Activated naive CD8-positive, alpha-beta T cell treated with anti-CD3 and anti-CD28 coated beads, Interleukin-2, amount 50 U/mL, for 16 hours (primary cell): ENCODE measurements around the gene MRC1.

ENCODE experiments used
- DNase-seq: peaks from one replicate; pipeline ENCODE4 v3.0.0-alpha.2; 2020; ENCODE audit warnings: low read depth, low spot score

The MRC1 gene

DNA sequence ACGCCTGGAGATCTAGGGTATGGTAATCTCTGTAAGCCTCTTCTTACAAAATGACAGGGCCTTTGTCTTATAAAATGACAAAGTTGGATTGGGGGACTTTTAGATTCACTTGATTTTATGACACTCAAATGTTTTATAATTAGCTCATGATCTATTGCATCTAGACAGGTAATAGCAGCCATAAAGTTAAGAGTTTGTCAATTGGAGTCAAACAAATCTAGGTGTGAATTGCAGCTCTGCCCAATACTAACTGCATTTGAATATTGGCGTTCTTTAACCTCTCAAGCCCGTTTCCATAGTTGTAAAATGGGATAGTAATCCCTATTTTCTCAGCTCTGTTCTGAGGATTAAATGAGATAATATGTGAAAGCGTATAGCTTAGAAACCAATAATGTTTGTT is 14.1 kb upstream of the MRC1 start:
- DNase-seq = no peak

DNA sequence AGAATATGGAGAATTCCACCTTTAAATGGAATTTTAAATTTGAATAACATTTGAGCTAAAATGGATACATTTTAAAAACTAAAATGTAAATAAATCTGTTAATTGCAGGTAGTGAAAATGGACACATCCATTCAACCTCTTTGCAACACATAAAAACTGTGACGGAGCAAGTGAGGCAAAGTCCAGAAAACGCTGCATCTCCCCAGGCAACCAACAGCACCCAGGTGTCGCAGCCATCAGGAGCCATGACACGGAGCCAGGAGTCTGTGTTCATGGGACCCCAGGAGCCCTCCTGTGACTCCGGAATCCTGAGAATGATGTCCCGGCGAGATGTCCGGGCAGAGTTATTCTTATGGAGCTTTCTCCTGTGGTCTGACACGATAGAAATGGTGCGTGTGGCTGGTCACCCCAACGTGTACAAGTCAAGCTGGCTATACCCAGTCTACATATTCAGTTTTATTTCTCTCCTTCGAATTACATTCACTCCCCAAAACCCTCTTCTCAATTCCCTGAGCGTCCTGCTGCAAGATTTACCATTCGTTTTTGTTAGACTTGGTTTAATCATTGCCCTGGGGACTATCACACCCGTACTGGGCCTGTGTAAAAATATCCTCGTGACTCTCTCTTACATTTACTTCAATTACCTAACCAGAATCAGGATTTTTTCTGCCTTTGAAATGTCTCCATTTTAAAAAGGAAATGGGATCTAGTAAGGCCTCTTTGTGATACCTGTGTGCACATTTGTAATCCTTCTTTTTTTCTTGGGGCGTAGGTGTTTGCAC is 13.1 kb upstream of the MRC1 start:
- no peak for DNase-seq

DNA sequence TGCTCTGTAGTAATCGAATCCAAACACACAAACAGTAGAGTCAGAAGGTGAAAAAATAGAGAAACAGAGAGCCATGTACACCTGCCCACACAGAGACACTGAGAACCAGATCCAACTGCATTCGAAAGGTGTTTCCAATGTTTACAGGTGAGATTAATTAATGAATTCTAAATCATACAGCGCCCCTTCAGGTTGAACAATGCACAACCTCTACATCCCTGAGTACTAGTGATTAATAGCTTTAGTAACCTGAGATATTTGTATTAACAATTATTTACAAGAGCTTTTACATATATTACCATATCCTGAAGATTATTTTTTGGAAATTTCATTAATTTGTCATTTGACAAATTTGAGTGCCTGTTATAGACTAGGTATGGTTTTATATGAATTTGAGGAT is 7.6 kb upstream of the MRC1 start:
- no peak for DNase-seq

DNA sequence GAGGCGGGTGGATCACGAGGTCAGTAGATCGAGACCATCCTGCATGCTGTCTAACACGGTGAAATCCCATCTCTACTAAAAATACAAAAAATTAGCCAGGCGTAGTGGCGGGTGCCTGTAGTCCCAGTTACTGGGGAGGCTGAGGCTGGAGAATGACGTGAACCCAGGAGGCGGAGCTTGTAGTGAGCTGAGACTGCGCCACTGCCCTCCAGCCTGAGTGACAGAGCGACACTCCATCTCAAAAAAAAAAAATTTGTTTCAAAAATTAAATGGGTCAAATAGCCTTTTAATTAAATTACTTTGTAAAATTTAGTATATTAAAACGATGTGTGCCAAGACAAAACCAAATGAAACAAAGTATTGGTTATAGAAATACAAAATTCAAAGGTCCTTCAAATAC is 6.8 kb upstream of the MRC1 start:
- no peak for DNase-seq

DNA sequence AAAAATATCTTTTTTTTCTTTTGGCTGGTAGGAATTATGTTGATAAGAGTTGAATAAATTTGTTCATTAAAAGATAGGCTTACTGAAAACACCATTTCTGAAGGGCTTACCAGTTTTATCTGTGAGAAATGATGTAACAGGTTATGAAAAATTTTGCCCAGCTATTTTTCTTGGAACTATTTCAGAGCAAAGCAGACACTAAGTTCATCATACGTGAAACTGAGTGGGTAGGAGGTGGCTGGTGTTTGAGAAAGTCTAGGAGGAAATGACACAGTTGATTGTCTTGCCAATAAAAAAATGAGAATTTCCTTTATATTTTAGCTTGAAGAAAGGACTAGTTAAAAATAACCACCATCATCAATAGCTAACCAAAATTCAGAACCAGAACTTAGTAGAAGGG is 6.2 kb upstream of the MRC1 start:
- DNase-seq = no peak

DNA sequence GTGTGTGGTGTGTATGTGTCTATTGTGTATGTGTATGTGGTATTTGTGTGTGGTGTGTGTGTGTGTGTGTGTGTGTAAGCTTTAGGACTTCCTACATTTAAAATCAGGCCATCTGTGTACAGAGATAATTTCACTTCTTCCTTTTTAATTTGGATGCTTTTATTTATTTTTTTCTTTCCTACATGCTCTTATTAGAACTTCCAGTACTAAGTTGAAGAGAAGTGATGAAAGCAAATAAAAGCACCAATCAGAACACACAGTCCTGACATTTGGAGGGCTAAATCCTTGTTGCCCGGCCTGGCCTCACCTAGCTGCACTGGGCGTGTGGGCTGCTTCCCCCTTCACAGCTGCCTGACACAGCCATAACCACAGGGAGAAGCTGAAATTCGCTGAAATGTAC is 3.8 kb upstream of the MRC1 start:
- no peak for DNase-seq

DNA sequence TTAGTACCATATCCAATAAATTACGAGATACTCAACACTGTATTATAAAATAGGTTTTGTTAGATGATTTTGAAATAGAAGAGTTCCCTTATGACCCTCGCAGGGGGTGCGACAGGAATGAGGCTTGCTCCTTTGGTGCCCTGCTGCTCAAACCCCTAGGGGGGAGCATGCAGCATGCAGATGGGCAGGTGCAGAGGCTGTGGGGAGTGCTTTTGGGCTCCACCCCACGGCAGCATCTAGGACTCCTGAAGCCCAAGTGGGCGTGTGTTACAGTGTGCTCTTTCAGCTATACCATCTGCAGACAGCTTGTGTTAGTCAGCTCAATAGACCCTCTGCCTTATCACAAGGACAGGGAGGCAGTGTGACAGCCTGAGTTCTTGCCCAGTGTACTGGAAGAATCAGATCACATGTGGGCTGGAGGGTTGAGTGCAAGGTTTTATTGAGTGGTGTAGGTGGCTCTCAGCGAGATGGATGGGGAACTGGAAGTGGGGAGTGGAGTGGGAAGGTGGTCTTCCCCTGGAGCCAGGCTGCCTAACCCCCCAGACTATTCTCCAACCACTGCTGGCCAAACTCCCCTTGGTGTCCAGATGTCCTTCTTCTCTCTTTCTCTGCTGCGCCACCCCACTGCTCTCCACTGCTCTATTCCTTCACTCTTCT is 3.1 kb upstream of the MRC1 start:
- DNase-seq = no peak

DNA sequence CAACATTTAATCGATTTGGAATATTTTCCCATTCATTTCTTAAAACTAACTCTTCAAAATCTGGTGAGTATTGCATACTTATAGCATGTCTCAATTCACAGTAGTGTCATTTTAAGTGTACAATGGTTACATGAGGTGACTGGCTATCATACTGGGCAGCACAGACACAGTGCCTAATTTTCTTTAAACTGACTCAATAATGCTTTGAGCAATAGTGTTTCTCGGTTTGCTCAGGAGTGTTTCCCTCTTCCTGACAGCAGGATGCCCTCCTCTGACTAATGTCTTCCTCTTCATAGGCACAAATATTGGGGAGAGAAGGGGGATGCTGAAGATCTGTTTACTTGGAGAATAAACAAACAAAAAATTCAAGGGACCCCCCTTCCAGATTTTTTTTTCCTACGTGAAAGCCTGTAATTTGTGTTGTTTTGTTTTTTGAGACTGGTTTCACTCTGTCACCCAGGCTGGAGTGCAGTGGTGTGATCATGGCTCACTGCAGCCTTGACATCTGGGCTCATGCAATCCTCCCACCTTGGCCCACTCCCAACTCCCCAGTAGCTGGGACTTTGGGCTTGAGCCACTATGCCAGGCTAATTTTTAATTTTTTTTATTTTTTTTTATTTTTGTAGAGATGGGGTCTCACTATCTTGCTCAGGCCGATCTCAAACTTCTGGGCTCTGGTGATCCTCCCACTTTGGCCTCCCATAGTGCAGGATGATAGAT is 2.2 kb downstream of the MRC1 start:
- DNase-seq = no peak

DNA sequence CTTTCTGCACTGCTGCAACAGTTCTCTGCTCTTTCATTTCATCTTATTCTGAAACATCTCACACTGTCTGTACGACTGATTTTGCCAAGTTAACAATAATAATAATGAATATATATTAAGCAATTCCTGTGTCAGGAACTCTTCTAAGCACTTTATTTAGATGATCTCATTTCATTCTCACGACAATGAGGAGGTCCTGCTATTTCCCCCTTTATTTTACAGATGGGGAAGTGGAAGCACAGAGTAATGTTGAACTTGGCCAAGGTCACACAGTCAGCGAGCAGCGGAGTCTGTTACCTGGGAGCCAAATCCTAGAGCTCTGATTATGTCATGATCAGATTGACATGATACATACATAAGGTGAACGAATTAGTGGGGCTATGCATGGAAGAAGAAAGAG is 5.8 kb downstream of the MRC1 start:
- DNase-seq = no peak

DNA sequence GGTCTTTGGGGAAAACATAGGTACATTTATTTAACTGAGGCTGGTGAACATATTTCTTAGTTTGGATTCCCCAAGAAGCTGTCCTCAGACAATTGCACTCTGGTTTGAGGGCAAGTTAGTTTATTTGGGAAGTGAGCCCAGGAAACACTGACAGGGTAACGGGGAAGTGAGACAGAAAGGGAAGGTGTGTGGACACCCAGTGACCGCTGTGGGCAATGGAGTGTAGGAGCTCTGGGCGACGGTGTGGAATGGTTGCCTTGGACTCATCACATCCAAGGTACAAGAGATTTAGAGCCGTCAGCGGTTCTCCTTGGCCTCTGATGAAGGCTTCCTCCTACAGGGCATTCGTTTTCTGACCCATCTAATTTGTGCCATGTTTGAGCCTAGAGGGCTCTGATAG is 7.1 kb downstream of the MRC1 start:
- DNase-seq = no peak

DNA sequence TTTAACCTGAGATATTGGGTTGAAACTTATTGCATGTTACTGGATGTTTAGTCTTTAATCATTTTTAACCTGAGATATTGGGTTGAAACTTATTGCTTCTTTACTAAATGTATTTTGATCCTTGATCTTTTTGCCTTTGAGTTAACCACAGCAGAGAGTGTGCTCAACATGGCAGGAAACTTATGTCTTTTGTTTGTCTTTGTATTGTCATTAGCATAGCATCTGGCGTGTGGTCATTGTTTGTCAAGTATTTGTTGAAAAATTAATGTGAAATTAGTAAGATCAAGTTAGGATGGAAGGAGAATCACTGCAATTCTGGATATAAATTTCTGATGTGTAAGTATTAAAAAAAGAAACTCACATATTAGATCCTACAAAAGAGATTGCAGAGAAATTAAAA is 8.2 kb downstream of the MRC1 start:
- DNase-seq = no peak

DNA sequence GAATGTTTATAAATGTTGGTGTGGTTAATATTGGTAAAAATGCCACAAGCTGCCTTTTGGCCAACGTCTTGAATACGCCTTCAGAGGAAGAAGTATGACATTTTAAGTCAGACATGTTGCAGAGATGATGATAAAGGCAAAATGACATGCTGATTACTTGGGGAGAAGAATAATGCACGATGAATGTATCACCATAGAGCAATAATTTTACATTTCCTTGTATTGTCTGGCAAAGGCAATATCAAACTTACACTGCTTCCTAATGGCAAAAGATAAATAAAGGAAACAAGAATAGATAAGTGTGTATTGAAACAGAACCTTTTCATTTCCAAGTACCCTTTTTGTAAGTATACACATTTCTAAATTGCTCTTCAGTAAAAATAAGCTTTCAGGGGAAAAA is 8.6 kb downstream of the MRC1 start:
- DNase-seq = no peak

DNA sequence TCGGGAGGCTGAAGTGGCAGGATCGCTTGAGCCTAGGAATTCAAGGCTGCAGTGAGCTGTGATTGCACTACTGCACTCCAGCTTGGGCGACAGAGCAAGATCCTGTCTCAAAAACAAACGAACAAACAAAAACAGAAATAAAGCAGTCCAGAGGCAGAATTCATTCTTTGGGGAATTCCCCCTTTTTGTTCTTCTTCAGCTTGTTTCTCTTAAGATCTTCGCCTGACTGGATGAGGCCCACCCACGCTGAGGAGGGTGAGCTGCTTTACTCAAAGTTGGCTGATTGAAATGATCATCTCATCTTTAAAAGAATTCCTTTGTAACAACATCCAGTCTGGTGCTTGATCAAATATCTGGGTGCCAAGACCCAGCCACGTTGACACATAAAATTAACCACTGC is 10.7 kb downstream of the MRC1 start:
- DNase-seq = no peak

DNA sequence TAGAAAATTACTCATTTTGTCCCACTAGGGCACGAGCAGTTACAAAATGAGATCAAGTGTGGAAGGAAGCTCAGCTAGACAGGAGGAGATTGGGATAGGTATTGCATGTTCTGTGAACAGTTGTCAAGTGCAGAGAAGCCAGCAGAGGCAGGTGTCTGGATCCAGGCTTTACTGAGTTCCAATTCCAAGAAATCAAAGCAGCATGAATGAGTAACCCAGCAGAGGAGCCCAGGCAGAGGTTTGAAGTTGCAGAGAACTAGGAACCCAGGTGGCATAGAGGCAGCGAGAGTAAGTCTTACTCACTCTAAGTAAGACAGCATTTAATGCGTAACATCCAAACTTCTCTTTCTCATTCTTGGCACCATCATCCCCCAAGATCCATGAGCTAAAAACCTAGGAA is 11.8 kb downstream of the MRC1 start:
- no peak for DNase-seq

DNA sequence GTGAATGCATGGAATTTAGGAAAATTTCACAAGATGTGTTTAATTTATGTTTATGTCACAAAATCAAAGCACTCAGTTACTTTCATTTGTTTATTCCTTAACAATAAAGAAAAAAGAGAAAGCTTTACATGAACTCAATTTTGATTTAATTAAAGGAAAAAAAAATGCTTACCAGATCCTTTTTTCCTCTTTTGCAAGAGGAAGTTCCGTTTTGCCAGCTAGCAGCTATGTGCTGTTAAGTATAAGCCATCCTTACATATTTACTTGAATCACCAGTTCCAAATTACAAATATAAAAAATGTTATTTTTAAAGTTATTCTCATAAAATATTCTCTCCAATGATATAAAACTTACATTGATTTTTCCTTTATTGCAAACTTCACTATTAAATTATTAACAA is 12.7 kb downstream of the MRC1 start:
- no peak for DNase-seq

DNA sequence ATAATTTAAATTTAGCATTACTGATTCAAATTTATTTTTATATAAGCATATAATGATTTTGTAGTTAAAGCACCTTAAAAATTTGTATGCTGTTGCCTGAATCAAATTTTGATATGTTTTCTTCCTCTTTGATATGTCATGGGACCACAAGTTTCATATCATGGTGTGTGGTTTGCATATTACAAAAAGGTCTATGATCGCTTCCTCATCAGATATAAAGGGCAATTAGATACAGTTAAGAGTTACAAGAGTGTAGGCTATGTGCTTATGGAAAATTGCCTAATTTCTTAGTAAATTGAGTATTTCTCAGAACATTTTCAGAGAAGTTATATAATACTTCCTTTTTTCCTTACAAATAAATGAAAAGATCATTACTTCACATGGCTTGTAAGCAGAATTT is 22.2 kb downstream of the MRC1 start:
- no peak for DNase-seq

DNA sequence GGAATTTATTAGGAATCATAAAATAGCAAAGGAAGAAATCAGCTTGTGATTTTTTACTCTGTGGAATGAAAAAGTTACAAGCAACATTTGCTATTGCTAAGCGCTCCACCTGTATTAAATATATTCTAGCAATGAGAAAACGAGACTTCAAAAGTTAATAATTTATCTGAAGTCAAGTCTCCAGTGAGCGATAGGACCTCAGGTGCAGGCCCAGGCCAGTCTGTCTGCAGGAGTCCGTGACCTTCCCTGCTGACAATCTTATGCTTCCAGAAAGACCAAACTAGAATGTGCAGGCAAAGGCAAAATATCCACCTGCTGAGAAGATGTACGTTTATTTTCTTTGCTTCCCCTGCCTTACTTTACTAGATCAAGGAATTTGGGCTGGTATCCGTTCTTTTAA is 22.7 kb downstream of the MRC1 start:
- no peak for DNase-seq

DNA sequence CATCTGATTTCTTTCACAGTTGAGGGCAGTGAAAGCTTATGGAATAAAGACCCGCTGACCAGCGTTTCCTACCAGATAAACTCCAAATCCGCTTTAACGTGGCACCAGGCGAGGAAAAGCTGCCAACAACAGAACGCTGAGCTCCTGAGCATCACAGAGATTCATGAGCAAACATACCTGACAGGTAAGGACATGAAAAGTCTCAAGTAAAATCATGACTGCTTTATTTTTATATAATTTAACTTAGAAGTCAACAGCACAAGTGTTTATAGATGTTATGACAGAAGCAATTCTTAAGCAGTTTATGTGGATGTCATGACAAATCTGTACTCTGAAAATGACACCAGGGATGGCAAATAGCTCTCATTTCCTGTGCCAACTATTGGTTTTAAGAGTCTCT is 24.5 kb downstream of the MRC1 start:
- no peak for DNase-seq

DNA sequence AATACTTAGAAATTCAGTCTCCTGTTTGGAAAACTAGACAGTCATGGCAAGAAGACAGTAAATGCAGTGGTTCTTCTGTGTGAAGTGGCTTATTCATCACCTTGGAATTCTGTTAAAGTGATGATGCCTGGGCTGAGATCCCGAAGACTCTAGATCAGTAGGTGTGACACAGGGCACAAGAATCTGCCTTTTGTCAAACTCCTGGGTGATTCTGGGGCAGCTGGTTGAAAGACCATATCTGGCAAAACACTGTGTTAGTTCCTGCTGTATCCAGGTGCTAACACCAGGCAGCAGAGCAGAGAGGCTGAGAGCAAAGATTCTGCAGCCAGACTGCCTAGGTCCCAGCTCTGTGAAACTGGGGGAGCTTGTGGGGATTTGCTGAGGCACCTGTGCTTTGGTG is 26.5 kb downstream of the MRC1 start:
- DNase-seq = no peak

DNA sequence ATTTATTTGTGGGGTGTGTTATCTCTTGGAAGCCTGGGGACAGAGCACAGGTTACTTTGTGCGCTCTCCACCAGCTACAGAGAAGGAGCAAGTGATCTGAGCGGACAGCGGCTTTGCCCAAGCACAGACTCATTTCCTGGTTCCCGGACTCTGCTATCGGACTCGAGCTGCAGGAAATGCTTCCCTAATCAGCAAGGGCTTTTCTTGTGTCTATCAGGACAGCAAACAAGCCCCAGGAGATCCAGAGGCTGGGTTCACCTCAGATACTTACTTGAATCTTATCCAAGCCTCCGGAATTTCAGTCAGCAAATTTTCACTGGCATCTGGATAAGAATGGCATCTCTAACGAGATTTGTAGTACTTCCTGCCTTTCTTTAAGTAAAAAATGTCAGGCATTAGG is 27.8 kb downstream of the MRC1 start:
- DNase-seq = no peak

DNA sequence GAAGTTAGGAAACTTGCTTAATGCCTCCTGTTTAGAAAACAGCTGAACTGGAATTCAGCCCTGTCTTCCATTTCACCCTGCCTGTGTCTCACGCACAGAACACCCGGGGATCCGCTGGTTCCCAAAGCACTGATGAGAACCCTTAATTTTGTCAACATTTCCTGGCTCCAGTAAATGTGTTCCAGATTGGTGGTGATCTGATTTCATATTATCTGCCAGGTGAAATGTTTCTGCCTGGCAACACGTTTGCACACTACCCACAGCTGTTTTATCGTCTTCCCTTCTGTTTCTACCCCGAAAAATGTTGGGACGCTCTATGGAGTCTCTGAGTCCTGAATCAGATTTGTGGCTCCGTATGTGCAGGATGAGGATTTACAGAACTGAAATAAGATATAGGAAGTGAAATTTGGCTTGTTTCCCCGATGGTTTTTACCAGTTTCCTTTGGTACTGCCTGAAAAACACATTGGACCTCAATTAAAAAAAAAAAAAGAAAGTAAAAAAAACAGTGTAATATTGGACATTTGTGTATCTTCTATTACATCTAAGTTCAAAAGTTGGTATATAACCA is 29.0 kb downstream of the MRC1 start:
- DNase-seq = no peak

DNA sequence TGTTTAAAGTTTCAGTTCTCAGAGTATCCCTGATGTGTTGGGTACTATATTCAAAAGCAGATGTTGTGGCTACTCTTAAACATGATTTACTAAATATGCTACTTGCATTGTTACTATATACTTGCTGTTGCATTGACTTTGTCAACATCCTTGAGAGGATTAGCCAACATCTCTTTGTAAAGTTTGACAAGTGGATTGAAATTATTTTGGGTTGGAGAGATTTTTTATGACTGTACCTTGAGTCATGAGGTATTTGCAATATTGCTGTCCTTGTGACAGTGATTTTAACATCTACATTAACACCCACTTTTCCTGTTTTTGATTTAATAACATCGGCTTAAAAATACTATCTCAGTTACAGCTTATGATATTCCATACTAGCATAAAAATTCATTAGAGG is 31.9 kb downstream of the MRC1 start:
- DNase-seq = no peak

DNA sequence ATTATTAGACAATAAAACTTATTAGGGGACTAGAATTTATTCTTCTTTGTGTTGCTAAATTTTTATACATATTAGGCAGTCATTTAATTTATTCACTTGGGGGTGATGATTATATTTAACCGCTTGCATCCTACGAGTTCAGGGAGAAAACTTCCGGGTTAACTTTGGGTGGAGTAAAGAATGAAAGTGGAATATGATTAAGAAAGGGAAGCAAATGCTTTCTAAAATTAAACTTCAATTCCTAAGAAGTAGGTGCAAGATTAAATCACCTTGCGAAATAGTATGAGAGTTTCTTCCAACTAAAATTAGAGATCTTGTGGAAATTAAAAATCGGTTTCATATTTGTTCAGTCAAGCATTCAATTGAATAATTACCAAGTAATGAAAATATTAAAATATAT is 33.5 kb downstream of the MRC1 start:
- no peak for DNase-seq
